GM23248 (cell line): ENCODE measurements around the gene IFI44. TPM values are rescaled to one million over a fixed set of nuclear protein-coding genes. Genes with fewer than 3 reads are reported as not detected.

Experiments used
- DNase-seq: peaks from one replicate; pipeline ENCODE4 v3.0.0-alpha.2; 2015
- H2AFZ ChIP-seq: fragments of 200-600 bp; sonication (generic); 2 replicates; pipeline ENCODE4 v1.6.1; 2016; ENCODE audit warnings: antibody characterized with exemption
- H3F3A ChIP-seq: fragments of 200-600 bp; sonication (generic); 2 replicates; pipeline ENCODE4 v1.6.1; 2016; ENCODE audit warnings: mild to moderate bottlenecking, antibody characterized with exemption, mixed run types; ENCODE audit not compliant: insufficient read depth
- H3K27ac ChIP-seq: fragments of 200-600 bp; sonication (generic); 2 replicates; pipeline ENCODE4 v1.5.1; 2016; ENCODE audit warnings: mild to moderate bottlenecking
- H3K27me3 ChIP-seq: fragments of 200-600 bp; sonication (generic); replicated peaks from 2 replicates; pipeline ENCODE4 v1.6.1; 2016; ENCODE audit warnings: mild to moderate bottlenecking; ENCODE audit not compliant: insufficient read depth
- H3K36me3 ChIP-seq: fragments of 200-600 bp; sonication (generic); 2 replicates; pipeline ENCODE4 v1.6.1; 2016; ENCODE audit warnings: low read depth, mild to moderate bottlenecking
- H3K4me1 ChIP-seq: fragments of 200-600 bp; sonication (generic); 2 replicates; pipeline ENCODE4 v1.6.1; 2016; ENCODE audit warnings: mild to moderate bottlenecking; ENCODE audit not compliant: insufficient read depth
- H3K4me2 ChIP-seq: fragments of 200-600 bp; sonication (generic); one replicate; pipeline ENCODE4 v1.6.1; 2016; ENCODE audit warnings: mild to moderate bottlenecking; ENCODE audit not compliant: unreplicated experiment
- H3K4me3 ChIP-seq: fragments of 200-600 bp; sonication (generic); 2 replicates; pipeline ENCODE4 v1.5.1; 2016; ENCODE audit warnings: mild to moderate bottlenecking
- H3K79me2 ChIP-seq: fragments of 200-600 bp; sonication (generic); 2 replicates; pipeline ENCODE4 v1.6.1; 2016; ENCODE audit warnings: mild to moderate bottlenecking; ENCODE audit not compliant: insufficient read depth
- H3K9ac ChIP-seq: fragments of 200-600 bp; sonication (generic); 2 replicates; pipeline ENCODE4 v1.6.1; 2016; ENCODE audit warnings: mild to moderate bottlenecking
- H3K9me2 ChIP-seq: fragments of 200-600 bp; sonication (generic); 2 replicates; pipeline ENCODE4 v1.6.1; 2016; ENCODE audit warnings: mixed run types, mild to moderate bottlenecking, moderate library complexity; ENCODE audit not compliant: insufficient read depth
- H3K9me3 ChIP-seq: fragments of 200-600 bp; sonication (generic); one replicate; pipeline ENCODE4 v1.6.1; 2017; ENCODE audit warnings: low read depth
- H4K20me1 ChIP-seq: fragments of 200-600 bp; sonication (generic); 2 replicates; pipeline ENCODE4 v1.6.0; 2016; ENCODE audit not compliant: insufficient read depth
- EZH2 ChIP-seq: fragments of 200-600 bp; sonication (generic); IDR thresholded peaks from 2 replicates; pipeline ENCODE4 v1.6.1; 2018; ENCODE audit warnings: antibody characterized with exemption, mild to moderate bottlenecking; ENCODE audit not compliant: insufficient read depth, poor library complexity, severe bottlenecking
- EZH2phosphoT487 ChIP-seq: fragments of 200-600 bp; sonication (generic); IDR thresholded peaks from 2 replicates; pipeline ENCODE4 v1.6.1; 2018; ENCODE audit warnings: antibody characterized with exemption, moderate library complexity, mild to moderate bottlenecking, low read depth; ENCODE audit not compliant: insufficient read depth
- WGBS, 2 experiments: methylation state at CpG; one replicate each; pipeline ENCODE4 v1.1.6; 2015 to 2017; ENCODE audit warnings: low lambda C conversion rate in 2 of 2, low coverage in 1 of 2; ENCODE audit errors: missing lambda C conversion rate in 2 of 2; 5-methylcytosine and 5-hydroxymethylcytosine counted together
- in situ Hi-C: fragments of 300-500 bp; cut with MboI; formaldehyde crosslinking; loops from 2 replicates; pipeline ENCODE4 v1.15.0; 2020
- polyA plus RNA-seq: library from polyadenylated mRNA; unstranded; fragments of >200 nt; fragmentation: Nextera tagmentation; extraction: Ambion mirVana; gene quantifications from 2 replicates; pipeline ENCODE4 v1.2.1, GENCODE V29; 2016
- total RNA-seq: library from RNA; depleted of rRNA; stranded (reverse); fragments of >200 nt; shearing (Covaris generic); gene quantifications from 2 replicates; pipeline ENCODE4 v1.2.3, GENCODE V29; 2014

The IFI44 gene
- total and polyA plus RNA-seq, 2 experiments from 2014 or later = 0.86 to 4.3 TPM

DNA sequence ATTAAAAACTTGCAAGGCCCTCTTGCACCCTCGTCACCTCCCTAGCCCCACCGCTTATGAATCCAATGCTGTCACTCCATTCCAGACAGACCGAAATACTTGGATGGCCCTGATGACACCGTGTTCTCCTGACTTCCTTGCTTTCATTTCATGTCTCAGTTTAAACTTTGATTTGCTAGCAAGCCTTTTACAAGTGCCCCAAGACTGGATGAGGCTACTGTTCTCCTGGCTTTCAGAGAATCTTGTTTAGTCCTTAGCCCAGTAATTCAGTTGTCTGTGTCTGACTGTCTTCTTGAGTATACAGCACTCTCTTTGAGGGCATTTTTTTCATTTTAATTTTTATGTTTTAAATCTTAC lies 30.2 kb upstream of the IFI44 start:
- Histone ChIP-seq H4K20me1 (no peaks in the 10 kb centered on the region), H2AFZ (peak overlapping the region; percentile 87), H3K36me3 (no peaks in the 10 kb centered on the region), H3K27me3 (no peaks in the 10 kb centered on the region), H3K27ac (peak overlapping the region; percentile 85), H3K9me3 (no peaks in the 10 kb centered on the region), H3K4me2 (peak overlapping the region; percentile 95), H3K4me3 (peak overlapping the region; percentile 71), H3F3A (peaks cover 24% of the 10 kb centered on the region), H3K4me1 (peaks cover 25% of the 10 kb centered on the region), H3K79me2 (no peaks in the 10 kb centered on the region), H3K9ac (peak overlapping the region; percentile 79), H3K9me2 (no peaks in the 10 kb centered on the region)
- TF ChIP-seq EZH2 (no peak), EZH2phosphoT487 (no peak)
- 18 to 20% methylated on average over 4 of the region's 4 CpGs for WGBS, 2 experiments
- no peak for DNase-seq
- in situ Hi-C loops = no loop called here

GRCh38 chr1:78619803-78620579 lies 29.6 kb upstream of the IFI44 start, which contains the start of gene IFI44L:
TSS of gene IFI44L (plus strand) at chr1:78620448. CDS start at chr1:78627916, 7,468 bp downstream.
- Histone ChIP-seq H2AFZ (peak within 1 kb of the TSS; percentile 87), H3F3A (peaks cover 24% of the 10 kb centered on the region), H3K4me2 (peak within 1 kb of the TSS; percentile 95), H3K27me3 (no peaks in the 10 kb centered on the region), H3K79me2 (no peaks in the 10 kb centered on the region), H3K27ac (peak within 1 kb of the TSS; percentile 85), H3K9me2 (no peaks in the 10 kb centered on the region), H3K9ac (peak within 1 kb of the TSS; percentile 79), H4K20me1 (no peaks in the 10 kb centered on the region), H3K9me3 (no peaks in the 10 kb centered on the region), H3K4me3 (peak within 1 kb of the TSS; percentile 71), H3K36me3 (no peaks in the 10 kb centered on the region), H3K4me1 (peaks cover 25% of the 10 kb centered on the region)
- WGBS, 2 experiments = 6 to 8% methylated on average over 9 of the region's 9 CpGs
- no peak for TF ChIP-seq EZH2
- no peak for TF ChIP-seq EZH2phosphoT487
- peak; percentile 80 for DNase-seq
- in situ Hi-C loops = no loop called here

DNA sequence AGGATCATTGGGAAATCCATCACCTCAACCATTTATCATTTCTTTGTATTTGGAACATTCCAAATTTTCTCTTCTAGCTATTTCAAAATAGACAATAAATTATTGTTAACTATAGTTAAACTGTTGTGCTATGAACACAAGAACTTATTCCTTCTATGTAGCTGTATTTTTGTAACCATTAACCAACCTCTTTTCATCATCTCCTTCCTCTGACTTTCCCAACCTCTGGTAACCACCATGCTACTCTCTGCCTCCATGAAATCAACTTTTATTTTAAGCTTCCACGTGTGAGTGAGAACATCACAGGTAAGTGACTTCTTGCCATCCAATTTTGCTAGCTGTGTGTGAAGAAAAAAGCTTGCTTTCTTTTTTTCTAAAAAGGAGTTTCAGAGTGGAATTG lies 29.0 kb upstream of the IFI44 start:
- Histone ChIP-seq H3K4me2 (peak overlapping the region; percentile 95), H3K27ac (peak overlapping the region; percentile 85; the same call in 1 of the 2 replicates), H3K4me3 (peak overlapping the region; percentile 71), H2AFZ (peak overlapping the region; percentile 87), H3K4me1 (peaks cover 25% of the 10 kb centered on the region), H3K79me2 (no peaks in the 10 kb centered on the region), H3K9me2 (no peaks in the 10 kb centered on the region), H4K20me1 (no peaks in the 10 kb centered on the region), H3K27me3 (no peaks in the 10 kb centered on the region), H3K36me3 (no peaks in the 10 kb centered on the region), H3F3A (peaks cover 24% of the 10 kb centered on the region), H3K9me3 (no peaks in the 10 kb centered on the region), H3K9ac (peak overlapping the region; percentile 79)
- peak; percentile 4 for DNase-seq
- TF ChIP-seq EZH2 = no peak
- TF ChIP-seq EZH2phosphoT487 = no peak
- WGBS, 2 experiments = 0 to 2% methylated on average over 1 of the region's 1 CpG
- in situ Hi-C loops = no loop called here

DNA sequence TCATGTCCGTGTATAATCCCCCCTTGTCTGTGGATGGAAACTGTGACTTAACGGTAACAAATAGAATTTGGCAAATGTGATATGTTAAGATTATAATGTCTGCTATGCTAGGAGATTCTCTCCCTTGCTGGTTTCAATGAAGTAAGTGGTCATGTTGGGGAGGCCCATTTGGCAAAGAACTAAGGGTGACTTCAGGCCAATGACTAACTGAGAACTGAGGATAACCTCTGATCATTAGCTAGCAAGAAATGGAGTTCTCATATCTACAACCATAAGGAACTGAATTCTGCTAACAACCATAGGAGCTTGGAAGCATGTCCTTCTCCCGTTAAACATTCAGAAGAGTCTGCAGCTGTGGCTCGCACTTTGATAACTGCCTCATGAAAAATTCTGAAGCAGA lies 27.1 kb upstream of the IFI44 start:
- Histone ChIP-seq H3K9me2 (no peaks in the 10 kb centered on the region), H3K27me3 (no peaks in the 10 kb centered on the region), H3K4me3 (no peak overlapping the region), H3K4me1 (peaks cover 33% of the 10 kb centered on the region), H3K4me2 (no peak overlapping the region), H3K79me2 (no peaks in the 10 kb centered on the region), H3K9me3 (no peaks in the 10 kb centered on the region), H3K27ac (no peak overlapping the region), H4K20me1 (no peaks in the 10 kb centered on the region), H2AFZ (no peak overlapping the region), H3K9ac (no peak overlapping the region), H3K36me3 (no peaks in the 10 kb centered on the region), H3F3A (peaks cover 24% of the 10 kb centered on the region)
- 93 to 97% methylated on average over 4 of the region's 4 CpGs for WGBS, 2 experiments
- TF ChIP-seq EZH2phosphoT487 = no peak
- no peak for TF ChIP-seq EZH2
- no peak for DNase-seq
- in situ Hi-C loops = no loop called here
